HEK293 (cell line): ENCODE data around the gene POLR2C.

Experiments
- BCL11B ChIP-seq: fragments of 450-650 bp; formaldehyde crosslinking; IDR thresholded peaks from 2 replicates; pipeline ENCODE4 v1.5.1; 2016; ENCODE audit warnings: low read depth, missing biosample characterization, missing genetic modification characterization
- KLF7 ChIP-seq: fragments of 450-650 bp; formaldehyde crosslinking; IDR thresholded peaks from 2 replicates; pipeline ENCODE4 v1.5.1; 2016; ENCODE audit warnings: missing biosample characterization, missing genetic modification characterization, borderline replicate concordance
- REPIN1 ChIP-seq: fragments of 450-650 bp; formaldehyde crosslinking; IDR thresholded peaks from 2 replicates; pipeline ENCODE4 v1.5.1; 2017; ENCODE audit warnings: missing biosample characterization, missing genetic modification characterization, low read depth
- TRIM28 ChIP-seq: IDR thresholded peaks from 2 replicates; pipeline ENCODE4 v1.6.1; 2011; ENCODE audit warnings: low read length, control low read depth, borderline replicate concordance
- YY1 ChIP-seq: fragments of 450-650 bp; formaldehyde crosslinking; IDR thresholded peaks from 2 replicates; pipeline ENCODE4 v1.5.1; 2018; ENCODE audit warnings: missing biosample characterization, missing genetic modification characterization
- ZBTB20 ChIP-seq: fragments of 450-650 bp; formaldehyde crosslinking; IDR thresholded peaks from 2 replicates; pipeline ENCODE4 v1.5.1; 2016; ENCODE audit warnings: missing biosample characterization, missing genetic modification characterization
- ZFP37 ChIP-seq: fragments of 450-650 bp; formaldehyde crosslinking; IDR thresholded peaks from 2 replicates; pipeline ENCODE4 v1.5.1; 2016; ENCODE audit warnings: missing biosample characterization, missing genetic modification characterization
- ZNF16 ChIP-seq: fragments of 450-650 bp; formaldehyde crosslinking; IDR thresholded peaks from 2 replicates; pipeline ENCODE4 v1.5.1; 2016; ENCODE audit warnings: low read depth, missing biosample characterization, missing genetic modification characterization
- ZNF248 ChIP-seq: fragments of 450-650 bp; formaldehyde crosslinking; IDR thresholded peaks from 2 replicates; pipeline ENCODE4 v1.5.1; 2017; ENCODE audit warnings: missing biosample characterization, missing genetic modification characterization
- ZNF266 ChIP-seq: fragments of 450-650 bp; formaldehyde crosslinking; IDR thresholded peaks from 2 replicates; pipeline ENCODE4 v1.5.1; 2016; ENCODE audit warnings: missing biosample characterization, missing genetic modification characterization, low read depth
- ZNF433 ChIP-seq: fragments of 450-650 bp; formaldehyde crosslinking; IDR thresholded peaks from 2 replicates; pipeline ENCODE4 v1.5.1; 2016; ENCODE audit warnings: missing biosample characterization, missing genetic modification characterization, low read depth
- ZNF473 ChIP-seq: fragments of 450-650 bp; formaldehyde crosslinking; IDR thresholded peaks from 2 replicates; pipeline ENCODE4 v1.5.1; 2017; ENCODE audit warnings: missing biosample characterization, missing genetic modification characterization
- ZNF501 ChIP-seq: fragments of 450-650 bp; formaldehyde crosslinking; IDR thresholded peaks from 2 replicates; pipeline ENCODE4 v1.5.1; 2016; ENCODE audit warnings: missing biosample characterization, missing genetic modification characterization
- ZNF521 ChIP-seq: fragments of 450-650 bp; formaldehyde crosslinking; IDR thresholded peaks from 2 replicates; pipeline ENCODE4 v1.5.1; 2017; ENCODE audit warnings: missing biosample characterization, mild to moderate bottlenecking, missing genetic modification characterization
- ZNF596 ChIP-seq: fragments of 450-650 bp; IDR thresholded peaks from 2 replicates; pipeline ENCODE4 v1.5.0; 2018; ENCODE audit warnings: missing biosample characterization, mild to moderate bottlenecking, missing genetic modification characterization, moderate library complexity
- ZNF623 ChIP-seq: fragments of 450-650 bp; formaldehyde crosslinking; IDR thresholded peaks from 2 replicates; pipeline ENCODE4 v1.5.1; 2016; ENCODE audit warnings: missing biosample characterization, missing genetic modification characterization
- ZNF626 ChIP-seq: fragments of 450-650 bp; sonication (Bioruptor Pico); formaldehyde crosslinking; IDR thresholded peaks from 2 replicates; pipeline ENCODE4 v1.5.1; 2018; ENCODE audit warnings: missing biosample characterization, missing genetic modification characterization, inconsistent platforms
- ZNF654 ChIP-seq: fragments of 450-650 bp; formaldehyde crosslinking; IDR thresholded peaks from 2 replicates; pipeline ENCODE4 v1.5.1; 2016; ENCODE audit warnings: low read depth, missing biosample characterization, missing genetic modification characterization
- ZNF785 ChIP-seq: fragments of 450-650 bp; formaldehyde crosslinking; IDR thresholded peaks from 2 replicates; pipeline ENCODE4 v1.5.1; 2016; ENCODE audit warnings: missing biosample characterization, missing genetic modification characterization
- ZNF792 ChIP-seq: fragments of 450-650 bp; formaldehyde crosslinking; IDR thresholded peaks from 2 replicates; pipeline ENCODE4 v1.5.1; 2016; ENCODE audit warnings: missing biosample characterization, missing genetic modification characterization
- ZNF837 ChIP-seq: fragments of 450-650 bp; formaldehyde crosslinking; IDR thresholded peaks from 2 replicates; pipeline ENCODE4 v1.5.1; 2016; ENCODE audit warnings: missing biosample characterization, missing genetic modification characterization
- TF ChIP-seq, protein P1 (sequence below): fragments of 450-650 bp; formaldehyde crosslinking; IDR thresholded peaks from 2 replicates; pipeline ENCODE4 v1.5.1; 2016; ENCODE audit warnings: missing biosample characterization, missing genetic modification characterization, borderline replicate concordance
- TF ChIP-seq, protein P2 (sequence below): fragments of 450-650 bp; formaldehyde crosslinking; IDR thresholded peaks from 2 replicates; pipeline ENCODE4 v1.5.1; 2016; ENCODE audit warnings: missing biosample characterization, missing genetic modification characterization
- TF ChIP-seq, protein P3 (sequence below): fragments of 450-650 bp; formaldehyde crosslinking; IDR thresholded peaks from 2 replicates; pipeline ENCODE4 v1.5.1; 2016; ENCODE audit warnings: missing biosample characterization, missing genetic modification characterization
- TF ChIP-seq, protein P4 (sequence below): fragments of 450-650 bp; formaldehyde crosslinking; IDR thresholded peaks from 2 replicates; pipeline ENCODE4 v1.5.1; 2016; ENCODE audit warnings: missing biosample characterization, missing genetic modification characterization
- TF ChIP-seq, protein P5 (sequence below): fragments of 450-650 bp; formaldehyde crosslinking; IDR thresholded peaks from 2 replicates; pipeline ENCODE4 v1.5.1; 2017; ENCODE audit warnings: missing biosample characterization, missing genetic modification characterization
- TF ChIP-seq, protein P6 (sequence below): fragments of 450-650 bp; formaldehyde crosslinking; IDR thresholded peaks from 2 replicates; pipeline ENCODE4 v1.5.1; 2017; ENCODE audit warnings: missing biosample characterization, mild to moderate bottlenecking, missing genetic modification characterization, moderate library complexity

The POLR2C gene

DNA sequence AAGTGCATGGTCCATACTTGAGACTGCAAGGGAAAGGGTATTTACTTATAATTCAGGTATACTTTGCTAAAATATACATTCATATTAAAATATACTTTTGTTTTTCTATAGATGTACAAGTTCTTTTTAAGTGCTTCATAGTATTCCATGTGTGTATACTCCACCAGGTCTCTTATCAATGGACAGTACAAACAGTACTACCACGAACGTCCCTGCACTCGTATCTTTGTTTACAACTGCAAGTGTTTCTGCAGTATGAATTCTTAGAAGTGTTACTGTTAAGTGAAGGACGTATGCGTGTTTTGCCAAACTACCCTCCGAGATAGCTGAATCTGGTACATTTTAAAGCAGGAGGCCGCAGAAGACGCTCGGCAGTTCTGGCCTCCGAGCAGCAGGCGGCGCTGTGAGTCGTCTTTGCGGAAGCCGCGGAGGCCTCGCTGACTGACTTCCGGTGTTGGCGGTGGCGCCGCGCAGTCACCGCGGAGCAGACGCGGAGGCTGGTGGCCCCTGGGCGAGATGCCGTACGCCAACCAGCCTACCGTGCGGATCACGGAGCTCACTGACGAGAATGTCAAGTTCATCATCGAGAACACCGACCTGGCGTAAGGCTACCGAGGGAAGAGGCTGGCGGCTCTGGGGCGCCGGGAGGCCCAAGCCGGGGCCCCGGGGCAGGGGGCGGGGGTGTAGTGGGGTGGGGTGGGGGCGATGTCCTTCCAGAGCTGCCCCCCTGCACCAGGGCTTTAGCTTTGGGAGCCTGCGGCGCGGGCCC lies at the start of gene POLR2C (continued):
- peak; percentile 27; the same call in 1 of the 2 replicates for TF ChIP-seq YY1
- no peak for TF ChIP-seq KLF7 (tag by site-specific recombination)
- no peak for TF ChIP-seq BCL11B (tag by site-specific recombination)
- no peak for TF ChIP-seq ZNF501 (tag by site-specific recombination)
- no peak for TF ChIP-seq ZNF626 (tag by site-specific recombination)
- TF ChIP-seq, protein P1, sequence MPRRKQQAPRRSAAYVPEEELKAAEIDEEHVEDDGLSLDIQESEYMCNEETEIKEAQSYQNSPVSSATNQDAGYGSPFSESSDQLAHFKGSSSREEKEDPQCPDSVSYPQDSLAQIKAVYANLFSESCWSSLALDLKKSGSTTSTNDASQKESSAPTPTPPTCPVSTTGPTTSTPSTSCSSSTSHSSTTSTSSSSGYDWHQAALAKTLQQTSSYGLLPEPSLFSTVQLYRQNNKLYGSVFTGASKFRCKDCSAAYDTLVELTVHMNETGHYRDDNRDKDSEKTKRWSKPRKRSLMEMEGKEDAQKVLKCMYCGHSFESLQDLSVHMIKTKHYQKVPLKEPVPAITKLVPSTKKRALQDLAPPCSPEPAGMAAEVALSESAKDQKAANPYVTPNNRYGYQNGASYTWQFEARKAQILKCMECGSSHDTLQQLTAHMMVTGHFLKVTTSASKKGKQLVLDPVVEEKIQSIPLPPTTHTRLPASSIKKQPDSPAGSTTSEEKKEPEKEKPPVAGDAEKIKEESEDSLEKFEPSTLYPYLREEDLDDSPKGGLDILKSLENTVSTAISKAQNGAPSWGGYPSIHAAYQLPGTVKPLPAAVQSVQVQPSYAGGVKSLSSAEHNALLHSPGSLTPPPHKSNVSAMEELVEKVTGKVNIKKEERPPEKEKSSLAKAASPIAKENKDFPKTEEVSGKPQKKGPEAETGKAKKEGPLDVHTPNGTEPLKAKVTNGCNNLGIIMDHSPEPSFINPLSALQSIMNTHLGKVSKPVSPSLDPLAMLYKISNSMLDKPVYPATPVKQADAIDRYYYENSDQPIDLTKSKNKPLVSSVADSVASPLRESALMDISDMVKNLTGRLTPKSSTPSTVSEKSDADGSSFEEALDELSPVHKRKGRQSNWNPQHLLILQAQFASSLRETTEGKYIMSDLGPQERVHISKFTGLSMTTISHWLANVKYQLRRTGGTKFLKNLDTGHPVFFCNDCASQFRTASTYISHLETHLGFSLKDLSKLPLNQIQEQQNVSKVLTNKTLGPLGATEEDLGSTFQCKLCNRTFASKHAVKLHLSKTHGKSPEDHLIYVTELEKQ (tag by site-specific recombination), result no peak
- no peak for TF ChIP-seq ZNF248
- TF ChIP-seq, protein P2, sequence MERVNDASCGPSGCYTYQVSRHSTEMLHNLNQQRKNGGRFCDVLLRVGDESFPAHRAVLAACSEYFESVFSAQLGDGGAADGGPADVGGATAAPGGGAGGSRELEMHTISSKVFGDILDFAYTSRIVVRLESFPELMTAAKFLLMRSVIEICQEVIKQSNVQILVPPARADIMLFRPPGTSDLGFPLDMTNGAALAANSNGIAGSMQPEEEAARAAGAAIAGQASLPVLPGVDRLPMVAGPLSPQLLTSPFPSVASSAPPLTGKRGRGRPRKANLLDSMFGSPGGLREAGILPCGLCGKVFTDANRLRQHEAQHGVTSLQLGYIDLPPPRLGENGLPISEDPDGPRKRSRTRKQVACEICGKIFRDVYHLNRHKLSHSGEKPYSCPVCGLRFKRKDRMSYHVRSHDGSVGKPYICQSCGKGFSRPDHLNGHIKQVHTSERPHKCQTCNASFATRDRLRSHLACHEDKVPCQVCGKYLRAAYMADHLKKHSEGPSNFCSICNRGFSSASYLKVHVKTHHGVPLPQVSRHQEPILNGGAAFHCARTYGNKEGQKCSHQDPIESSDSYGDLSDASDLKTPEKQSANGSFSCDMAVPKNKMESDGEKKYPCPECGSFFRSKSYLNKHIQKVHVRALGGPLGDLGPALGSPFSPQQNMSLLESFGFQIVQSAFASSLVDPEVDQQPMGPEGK (tag by site-specific recombination), result peak; percentile 39
- TF ChIP-seq ZNF654 (tag by site-specific recombination), result peak; percentile 45
- TF ChIP-seq, protein P3, sequence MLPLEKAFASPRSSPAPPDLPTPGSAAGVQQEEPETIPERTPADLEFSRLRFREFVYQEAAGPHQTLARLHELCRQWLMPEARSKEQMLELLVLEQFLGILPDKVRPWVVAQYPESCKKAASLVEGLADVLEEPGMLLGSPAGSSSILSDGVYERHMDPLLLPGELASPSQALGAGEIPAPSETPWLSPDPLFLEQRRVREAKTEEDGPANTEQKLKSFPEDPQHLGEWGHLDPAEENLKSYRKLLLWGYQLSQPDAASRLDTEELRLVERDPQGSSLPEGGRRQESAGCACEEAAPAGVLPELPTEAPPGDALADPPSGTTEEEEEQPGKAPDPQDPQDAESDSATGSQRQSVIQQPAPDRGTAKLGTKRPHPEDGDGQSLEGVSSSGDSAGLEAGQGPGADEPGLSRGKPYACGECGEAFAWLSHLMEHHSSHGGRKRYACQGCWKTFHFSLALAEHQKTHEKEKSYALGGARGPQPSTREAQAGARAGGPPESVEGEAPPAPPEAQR (tag by site-specific recombination), result no peak
- TF ChIP-seq ZNF16 (tag by site-specific recombination), result no peak
- no peak for TF ChIP-seq ZNF473
- TF ChIP-seq, protein P4, sequence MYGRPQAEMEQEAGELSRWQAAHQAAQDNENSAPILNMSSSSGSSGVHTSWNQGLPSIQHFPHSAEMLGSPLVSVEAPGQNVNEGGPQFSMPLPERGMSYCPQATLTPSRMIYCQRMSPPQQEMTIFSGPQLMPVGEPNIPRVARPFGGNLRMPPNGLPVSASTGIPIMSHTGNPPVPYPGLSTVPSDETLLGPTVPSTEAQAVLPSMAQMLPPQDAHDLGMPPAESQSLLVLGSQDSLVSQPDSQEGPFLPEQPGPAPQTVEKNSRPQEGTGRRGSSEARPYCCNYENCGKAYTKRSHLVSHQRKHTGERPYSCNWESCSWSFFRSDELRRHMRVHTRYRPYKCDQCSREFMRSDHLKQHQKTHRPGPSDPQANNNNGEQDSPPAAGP (tag by site-specific recombination), result peak; percentile 68
- 0 out of 2 replicates have a peak, but pooled peaks have one; percentile 18 for TF ChIP-seq TRIM28
- no peak for TF ChIP-seq ZNF596 (tag by site-specific recombination)
- no peak for TF ChIP-seq ZNF433 (tag by site-specific recombination)
- TF ChIP-seq ZNF266 (tag by site-specific recombination), result no peak
- TF ChIP-seq REPIN1, result 0 out of 2 replicates have a peak, but pooled peaks have one; percentile 30
- no peak for TF ChIP-seq ZNF785 (tag by site-specific recombination)
- TF ChIP-seq, protein P5, sequence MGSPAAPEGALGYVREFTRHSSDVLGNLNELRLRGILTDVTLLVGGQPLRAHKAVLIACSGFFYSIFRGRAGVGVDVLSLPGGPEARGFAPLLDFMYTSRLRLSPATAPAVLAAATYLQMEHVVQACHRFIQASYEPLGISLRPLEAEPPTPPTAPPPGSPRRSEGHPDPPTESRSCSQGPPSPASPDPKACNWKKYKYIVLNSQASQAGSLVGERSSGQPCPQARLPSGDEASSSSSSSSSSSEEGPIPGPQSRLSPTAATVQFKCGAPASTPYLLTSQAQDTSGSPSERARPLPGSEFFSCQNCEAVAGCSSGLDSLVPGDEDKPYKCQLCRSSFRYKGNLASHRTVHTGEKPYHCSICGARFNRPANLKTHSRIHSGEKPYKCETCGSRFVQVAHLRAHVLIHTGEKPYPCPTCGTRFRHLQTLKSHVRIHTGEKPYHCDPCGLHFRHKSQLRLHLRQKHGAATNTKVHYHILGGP (tag by site-specific recombination), result no peak
- TF ChIP-seq ZNF521, result no peak
- 0 out of 2 replicates have a peak, but pooled peaks have one; percentile 19 for TF ChIP-seq ZNF623 (tag by site-specific recombination)
- TF ChIP-seq, protein P6, sequence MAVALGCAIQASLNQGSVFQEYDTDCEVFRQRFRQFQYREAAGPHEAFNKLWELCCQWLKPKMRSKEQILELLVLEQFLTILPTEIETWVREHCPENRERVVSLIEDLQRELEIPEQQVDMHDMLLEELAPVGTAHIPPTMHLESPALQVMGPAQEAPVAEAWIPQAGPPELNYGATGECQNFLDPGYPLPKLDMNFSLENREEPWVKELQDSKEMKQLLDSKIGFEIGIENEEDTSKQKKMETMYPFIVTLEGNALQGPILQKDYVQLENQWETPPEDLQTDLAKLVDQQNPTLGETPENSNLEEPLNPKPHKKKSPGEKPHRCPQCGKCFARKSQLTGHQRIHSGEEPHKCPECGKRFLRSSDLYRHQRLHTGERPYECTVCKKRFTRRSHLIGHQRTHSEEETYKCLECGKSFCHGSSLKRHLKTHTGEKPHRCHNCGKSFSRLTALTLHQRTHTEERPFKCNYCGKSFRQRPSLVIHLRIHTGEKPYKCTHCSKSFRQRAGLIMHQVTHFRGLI, result no peak
- no peak for TF ChIP-seq ZNF837
- peak; percentile 57; the same call in 1 of the 2 replicates for TF ChIP-seq ZBTB20
- TF ChIP-seq ZNF792 (tag by site-specific recombination), result no peak
- no peak for TF ChIP-seq ZFP37
